Upper lobe of left lung (tissue), 6 donors: Measurements from ENCODE around the gene KCNIP3. TPM values are rescaled to one million over a fixed set of nuclear protein-coding genes. Genes with fewer than 3 reads are reported as not detected.
A peak's percentile ranks its signal among the peaks of the same experiment; 100 is the strongest.
"Not testable (repeated sequence)": the region's sequence is repeated elsewhere in the genome, so short reads cannot be mapped to it uniquely, and the experiment has no call there.

ENCODE experiments used
- ATAC-seq, 2 donors: fragments of 200-7000 bp; cut with Tn5 transposase; one replicate each; pipeline ENCODE4 v1.9.1; 2022; ENCODE audit warnings: mild to moderate bottlenecking in 2 of 2, moderate library complexity in 2 of 2; ENCODE audit not compliant: low FRiP score in 2 of 2
- DNase-seq, 2 donors: peaks; one replicate each; pipeline ENCODE4 v3.0.0-alpha.2; 2019 to 2020
- H3K27ac ChIP-seq, 4 donors: fragments of 200-600 bp; sonication (generic); one replicate each; pipeline ENCODE4 v1.5.1; 2016 to 2019
- H3K27me3 ChIP-seq, 4 donors: fragments of 200-600 bp; sonication (generic); one replicate each; pipeline ENCODE4 v1.5.1; 2017 to 2019
- H3K36me3 ChIP-seq, 4 donors: fragments of 200-600 bp; sonication (generic); one replicate each; pipeline ENCODE4 v1.5.1; 2016 to 2019
- H3K4me1 ChIP-seq, 4 donors: fragments of 200-600 bp; sonication (generic); one replicate each; pipeline ENCODE4 v1.5.1; 2018 to 2019
- H3K4me3 ChIP-seq, 4 donors: fragments of 200-600 bp; sonication (generic); one replicate each; pipeline ENCODE4 v1.5.1; 2017 to 2019; ENCODE audit warnings: mild to moderate bottlenecking in 2 of 4, moderate library complexity in 1 of 4
- H3K9me3 ChIP-seq, 4 donors: fragments of 200-600 bp; sonication (generic); one replicate each; pipeline ENCODE4 v1.5.1; 2018 to 2019
- EP300 ChIP-seq, 4 donors: sonication (generic); formaldehyde crosslinking; IDR thresholded peaks; one replicate each; pipeline ENCODE4 v1.5.1; 2017; ENCODE audit warnings: antibody characterized with exemption in 4 of 4, control low read depth in 2 of 4
- POLR2A ChIP-seq, 4 donors: fragments of 450-650 bp; IDR thresholded peaks; one replicate each; pipeline ENCODE4 v1.5.1; 2016 to 2017; ENCODE audit warnings: antibody characterized with exemption in 4 of 4, mild to moderate bottlenecking in 2 of 4
- POLR2AphosphoS5 ChIP-seq, 2 donors: sonication (generic); formaldehyde crosslinking; IDR thresholded peaks; one replicate each; pipeline ENCODE4 v1.5.1; 2017; ENCODE audit warnings: antibody characterized with exemption in 2 of 2
- WGBS, 2 donors: methylation state at CpG; one replicate each; pipeline ENCODE4 v1.1.5; 2017 to 2018; 5-methylcytosine and 5-hydroxymethylcytosine counted together
- total RNA-seq, 6 donors: library from RNA; depleted of rRNA in 4 of 6; stranded (reverse); fragments of >200 nt in 4 of 6; gene quantifications; one replicate each; pipeline versions ENCODE4 v1.1.0 to v1.2.1, GENCODE V29; 2016 to 2021
- TF ChIP-seq, protein P1 (sequence below), 6 experiments: fragments of 450-650 bp in 4 of 6; fragments of 200-600 bp in 2 of 6; sonication (generic) in 2 of 6; IDR thresholded peaks; one replicate each; pipeline ENCODE4 v1.5.1; 2016 to 2019; ENCODE audit warnings: antibody characterized with exemption in 6 of 6
- donor health status: DM: no; HTN: no; CAD: no; lungs with moderate emphysema.
- donor health status: DM: no; HTN: yes; CAD: no; lungs with severe emphysema.

The KCNIP3 gene
- total RNA-seq, 6 donors from 2014 or later: 1.0 to 5.9 (median 2.5) TPM

DNA sequence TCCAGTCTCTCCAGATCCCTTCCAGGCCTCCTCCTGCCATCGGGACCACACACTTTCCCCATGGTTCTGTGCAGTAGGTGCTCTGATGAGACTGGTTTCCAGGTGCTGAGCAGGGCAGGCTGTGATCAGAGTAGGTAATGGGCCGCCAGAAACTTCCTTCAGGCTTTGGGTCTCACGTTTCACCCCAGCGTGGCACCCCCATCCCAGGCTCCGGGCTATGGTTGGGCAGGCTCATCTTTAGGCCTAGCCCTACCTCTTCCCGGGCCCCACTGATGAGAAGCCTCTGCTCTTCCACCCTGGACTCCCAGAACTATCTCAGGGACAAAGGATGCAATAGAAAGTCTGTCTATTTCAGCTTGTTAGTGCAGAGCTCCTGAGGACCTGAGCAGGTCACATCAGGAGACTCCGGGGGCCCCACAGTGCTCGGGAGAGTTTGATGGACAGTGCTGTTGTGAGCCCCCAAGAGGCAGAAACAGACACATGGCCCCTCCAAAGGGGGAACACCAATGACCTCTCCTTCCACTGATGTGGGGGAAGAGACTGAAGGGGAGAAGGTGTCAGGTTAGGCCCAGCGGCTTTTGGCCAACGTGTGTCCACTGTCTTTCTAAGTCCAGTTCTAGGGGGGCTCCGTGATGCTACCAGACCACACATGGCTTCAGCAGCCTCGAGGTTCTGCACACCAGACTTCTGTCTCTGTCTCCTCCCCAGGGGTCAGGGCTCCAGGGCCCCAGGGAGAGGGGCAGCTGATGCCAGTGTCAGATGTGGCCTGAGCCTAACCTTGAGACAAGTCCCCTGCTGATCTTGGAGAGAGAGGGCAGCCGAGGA is 28.7 kb upstream of the KCNIP3 start:
- Histone ChIP-seq H3K27ac (no peak overlapping the region), H3K9me3 (no peaks in the 10 kb centered on the region), H3K4me1 (no peaks in the 10 kb centered on the region), H3K4me3 (no peak overlapping the region), H3K36me3 (no peaks in the 10 kb centered on the region), H3K27me3 (no peaks in the 10 kb centered on the region)
- no peak for DNase-seq
- WGBS, 2 donors: 89 to 90% methylated on average over 5 to 13 of the region's 13 CpGs
- ATAC-seq: no peak
- no peak for TF ChIP-seq POLR2A (IDR thresholded peaks at IDR 0.05)
- no peak for TF ChIP-seq POLR2AphosphoS5 (IDR thresholded peaks at IDR 0.05)
- TF ChIP-seq, protein P1, sequence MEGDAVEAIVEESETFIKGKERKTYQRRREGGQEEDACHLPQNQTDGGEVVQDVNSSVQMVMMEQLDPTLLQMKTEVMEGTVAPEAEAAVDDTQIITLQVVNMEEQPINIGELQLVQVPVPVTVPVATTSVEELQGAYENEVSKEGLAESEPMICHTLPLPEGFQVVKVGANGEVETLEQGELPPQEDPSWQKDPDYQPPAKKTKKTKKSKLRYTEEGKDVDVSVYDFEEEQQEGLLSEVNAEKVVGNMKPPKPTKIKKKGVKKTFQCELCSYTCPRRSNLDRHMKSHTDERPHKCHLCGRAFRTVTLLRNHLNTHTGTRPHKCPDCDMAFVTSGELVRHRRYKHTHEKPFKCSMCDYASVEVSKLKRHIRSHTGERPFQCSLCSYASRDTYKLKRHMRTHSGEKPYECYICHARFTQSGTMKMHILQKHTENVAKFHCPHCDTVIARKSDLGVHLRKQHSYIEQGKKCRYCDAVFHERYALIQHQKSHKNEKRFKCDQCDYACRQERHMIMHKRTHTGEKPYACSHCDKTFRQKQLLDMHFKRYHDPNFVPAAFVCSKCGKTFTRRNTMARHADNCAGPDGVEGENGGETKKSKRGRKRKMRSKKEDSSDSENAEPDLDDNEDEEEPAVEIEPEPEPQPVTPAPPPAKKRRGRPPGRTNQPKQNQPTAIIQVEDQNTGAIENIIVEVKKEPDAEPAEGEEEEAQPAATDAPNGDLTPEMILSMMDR (IDR thresholded peaks at IDR 0.05): no peak
- TF ChIP-seq EP300 (IDR thresholded peaks at IDR 0.05): no peak

DNA sequence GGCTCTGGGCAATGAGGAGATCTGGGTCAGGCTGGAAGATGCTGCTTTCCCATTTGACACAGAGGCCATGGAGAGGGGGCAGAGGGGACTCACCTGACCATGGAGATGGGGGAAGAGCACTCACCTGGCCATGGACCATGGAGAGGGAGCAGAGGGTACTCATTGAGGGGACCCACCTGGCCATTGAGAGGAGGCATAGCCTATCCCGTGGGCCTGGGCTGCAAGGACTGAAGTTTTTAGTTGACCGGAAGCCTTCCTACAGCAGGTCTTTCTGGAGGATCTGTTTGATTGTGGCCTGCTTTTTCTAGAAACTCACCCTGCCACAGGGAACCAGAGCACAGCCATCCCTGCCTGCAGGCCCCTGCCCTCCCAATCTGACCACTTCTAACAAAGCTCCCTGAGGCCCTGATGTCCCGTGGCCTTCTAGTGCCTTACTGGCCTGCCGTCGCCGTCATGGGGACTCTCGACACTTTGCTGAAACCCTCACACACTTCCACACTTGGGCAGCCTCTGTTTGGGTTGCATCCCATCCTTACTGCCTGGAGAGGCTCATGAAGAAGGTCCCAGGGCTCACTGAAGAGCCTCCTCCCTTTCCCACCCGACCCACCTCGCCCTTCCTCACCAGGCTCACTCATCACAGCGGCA is 28.0 kb upstream of the KCNIP3 start:
- ATAC-seq (no peak), DNase-seq (peak in 1 of 2 donors; percentile 18)
- Histone ChIP-seq H3K27ac (no peak overlapping the region), H3K36me3 (no peaks in the 10 kb centered on the region), H3K4me1 (no peaks in the 10 kb centered on the region), H3K9me3 (no peaks in the 10 kb centered on the region), H3K27me3 (no peaks in the 10 kb centered on the region), H3K4me3 (no peak overlapping the region)
- TF ChIP-seq, protein P1 (IDR thresholded peaks at IDR 0.05): no peak
- TF ChIP-seq EP300 (IDR thresholded peaks at IDR 0.05): no peak
- no peak for TF ChIP-seq POLR2AphosphoS5 (IDR thresholded peaks at IDR 0.05)
- TF ChIP-seq POLR2A (IDR thresholded peaks at IDR 0.05): no peak
- 93 to 96% methylated on average over 10 of the region's 10 CpGs for WGBS, 2 donors

DNA sequence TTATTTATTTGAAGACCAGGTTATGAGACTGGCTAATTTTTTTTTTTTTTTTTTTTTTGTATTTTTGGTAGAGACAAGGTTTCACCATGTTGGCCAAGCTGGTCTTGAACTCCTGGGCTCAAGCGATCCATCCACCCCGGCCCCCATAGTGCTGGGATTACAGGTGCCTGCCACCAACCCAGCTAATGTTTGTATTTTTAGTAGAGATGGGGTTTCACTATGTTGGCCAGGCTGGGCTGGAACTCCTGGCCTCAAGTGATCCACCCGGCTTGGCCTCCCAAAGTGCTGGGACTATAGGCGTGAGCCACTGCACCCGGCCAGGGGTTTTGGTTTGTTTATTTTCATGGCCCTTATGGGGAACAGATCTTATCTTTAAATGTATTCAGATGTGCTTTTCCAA is 27.4 kb upstream of the KCNIP3 start:
- not testable (repeated sequence) for H3K36me3 ChIP-seq, H3K4me1 ChIP-seq, H3K27ac ChIP-seq, ATAC-seq, H3K9me3 ChIP-seq, H3K4me3 ChIP-seq, H3K27me3 ChIP-seq
- 91 to 92% methylated on average over 5 of the region's 5 CpGs for WGBS, 2 donors
- peak in 1 of 2 donors; percentile 5 for DNase-seq

DNA sequence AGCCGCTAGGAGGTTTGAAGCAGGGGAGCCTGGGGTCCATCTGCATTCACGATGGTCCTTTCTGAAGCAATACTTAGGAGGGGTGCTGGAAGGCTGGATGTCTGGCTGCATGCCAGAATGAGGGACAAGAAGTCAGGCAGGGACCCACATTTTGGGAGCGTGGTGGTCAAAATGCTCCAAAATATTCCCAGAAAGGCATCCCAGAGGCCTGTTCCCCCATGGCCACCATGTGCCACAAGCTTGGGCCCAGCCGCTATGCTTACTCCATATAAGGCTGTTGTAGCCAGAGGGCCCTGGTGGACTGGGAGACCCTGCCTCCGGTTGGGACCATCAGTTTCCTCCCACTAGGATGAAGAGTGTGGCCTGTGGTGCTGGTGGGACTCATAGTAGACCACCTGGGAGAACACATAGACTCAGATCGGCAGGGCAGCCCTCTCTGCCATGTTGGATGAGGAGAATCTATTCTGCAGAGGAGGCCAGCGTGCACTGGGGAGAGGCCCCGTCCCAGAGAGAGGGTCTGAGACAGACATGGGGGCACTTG is 26.5 kb upstream of the KCNIP3 start:
- Histone ChIP-seq H3K27me3 (no peaks in the 10 kb centered on the region), H3K4me3 (no peak overlapping the region), H3K4me1 (peaks cover 0 to 10% (median 0%) of the 10 kb centered on the region in 4 donors), H3K27ac (no peak overlapping the region), H3K9me3 (no peaks in the 10 kb centered on the region), H3K36me3 (no peaks in the 10 kb centered on the region)
- peak in 1 of 2 donors; percentile 10 for DNase-seq
- ATAC-seq: no peak
- 88 to 99% methylated on average over 5 to 8 of the region's 8 CpGs for WGBS, 2 donors
- no peak for TF ChIP-seq POLR2A (IDR thresholded peaks at IDR 0.05)
- TF ChIP-seq EP300 (IDR thresholded peaks at IDR 0.05): no peak
- TF ChIP-seq POLR2AphosphoS5 (IDR thresholded peaks at IDR 0.05): no peak
- TF ChIP-seq, protein P1 (IDR thresholded peaks at IDR 0.05): no peak

DNA sequence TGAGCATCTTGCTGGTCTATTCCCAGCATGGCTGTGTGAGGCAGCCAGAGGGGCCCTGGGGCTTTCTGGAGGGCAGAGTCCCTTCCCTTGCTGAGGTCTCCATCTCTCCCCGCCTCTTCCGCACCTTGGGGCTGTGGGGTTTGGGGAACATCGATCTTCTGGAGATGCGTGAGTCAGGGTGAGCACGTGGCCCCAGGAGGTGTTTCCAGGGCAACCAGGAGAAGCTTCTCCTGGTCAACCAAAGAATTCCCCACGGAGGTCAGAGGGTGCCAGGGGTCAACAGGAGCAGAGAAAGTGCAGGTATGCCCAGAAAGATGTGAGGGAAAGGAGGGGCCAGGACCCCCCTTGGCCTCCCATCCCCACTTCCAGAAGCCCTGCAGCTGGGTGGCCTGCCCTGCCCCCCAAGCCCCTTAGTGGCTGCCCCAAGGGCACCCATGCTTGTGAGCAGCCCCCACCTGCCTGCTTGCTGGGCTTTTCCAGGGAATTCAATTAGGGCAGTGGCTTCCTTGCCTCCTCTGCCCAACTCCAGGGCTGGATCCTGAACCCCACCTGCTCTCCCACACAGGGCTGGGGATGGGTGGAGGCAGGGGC is 25.7 kb upstream of the KCNIP3 start:
- ATAC-seq (no peak), DNase-seq (peak in 1 of 2 donors; percentile 10)
- no peaks in the 10 kb centered on the region for H3K9me3 ChIP-seq
- TF ChIP-seq POLR2A (IDR thresholded peaks at IDR 0.05) (no peak), POLR2AphosphoS5 (IDR thresholded peaks at IDR 0.05) (no peak), EP300 (IDR thresholded peaks at IDR 0.05) (no peak)
- TF ChIP-seq, protein P1 (IDR thresholded peaks at IDR 0.05): no peak
- H3K27ac ChIP-seq: no peak overlapping the region
- H3K27me3 ChIP-seq: no peaks in the 10 kb centered on the region
- no peak overlapping the region for H3K4me3 ChIP-seq
- 77 to 84% methylated on average over 6 of the region's 6 CpGs for WGBS, 2 donors
- H3K4me1 ChIP-seq: peaks cover 0 to 10% (median 0%) of the 10 kb centered on the region in 4 donors
- H3K36me3 ChIP-seq: no peaks in the 10 kb centered on the region
